Uterus (tissue), 2 donors: Measurements from ENCODE around the gene ORC4.

Experiments
- CTCF ChIP-seq, 4 experiments: fragments of 200-600 bp in 2 of 4; fragments of 450-650 bp in 2 of 4; sonication (generic) in 2 of 4; IDR thresholded peaks; one replicate each; pipeline ENCODE4 v1.5.1; 2016 to 2019; ENCODE audit warnings: antibody characterized with exemption in 4 of 4, mild to moderate bottlenecking in 2 of 4, moderate library complexity in 1 of 4
- POLR2A ChIP-seq, 2 donors: fragments of 450-650 bp; IDR thresholded peaks; one replicate each; pipeline ENCODE4 v1.6.1; 2016; ENCODE audit warnings: antibody characterized with exemption in 2 of 2, mild to moderate bottlenecking in 1 of 2, moderate library complexity in 1 of 2

GRCh38 chr2:148026573-148026972, 6.0 kb upstream of the ORC4 start:
- TF ChIP-seq CTCF (IDR thresholded peaks at IDR 0.05), result no peak
- no peak for TF ChIP-seq POLR2A (IDR thresholded peaks at IDR 0.05)
